GM21723 (cell line): ENCODE results near the gene C16orf46.

Source experiments
- ATAC-seq: cut with Tn5 transposase; IDR thresholded peaks from one replicate; pipeline ENCODE4 v1.9.1; 2021; ENCODE audit warnings: mild to moderate bottlenecking, moderate library complexity; ENCODE audit not compliant: unreplicated experiment

C16orf46 gene

GRCh38 chr16:81076566-81077075 lies 417 bp downstream of the C16orf46 start:
- ATAC-seq = peak; percentile 89

- ATAC-seq = no peak
Measured at GRCh38 chr16:81073560-81074330, 3.3 kb downstream of the C16orf46 start.

GRCh38 chr16:81071805-81072204 lies 5.2 kb downstream of the C16orf46 start:
- no peak for ATAC-seq

GRCh38 chr16:81070979-81071378 lies 6.1 kb downstream of the C16orf46 start:
- no peak for ATAC-seq

- no peak for ATAC-seq
Measured at GRCh38 chr16:81069063-81069462, 8.0 kb downstream of the C16orf46 start.

GRCh38 chr16:81067166-81067565 lies 9.9 kb downstream of the C16orf46 start:
- no peak for ATAC-seq

- ATAC-seq = no peak
Measured at GRCh38 chr16:81066681-81067080, 10.4 kb downstream of the C16orf46 start.

- no peak for ATAC-seq
Measured at GRCh38 chr16:81061871-81062608, 15.0 kb downstream of the C16orf46 start.

- no peak for ATAC-seq
Measured at GRCh38 chr16:81061307-81061640, 15.8 kb downstream of the C16orf46 start.

- ATAC-seq = no peak
Measured at GRCh38 chr16:81060576-81061306, 16.3 kb downstream of the C16orf46 start.

- no peak for ATAC-seq
Measured at GRCh38 chr16:81053761-81054160, 23.3 kb downstream of the C16orf46 start.

- no peak for ATAC-seq
Measured at GRCh38 chr16:81042821-81043220, 34.2 kb downstream of the C16orf46 start.

GRCh38 chr16:81041696-81042095 lies 35.3 kb downstream of the C16orf46 start:
- no peak for ATAC-seq

- no peak for ATAC-seq
Measured at GRCh38 chr16:81040842-81041241, 36.2 kb downstream of the C16orf46 start.

- ATAC-seq = no peak
Measured at GRCh38 chr16:81040131-81040530, 36.9 kb downstream of the C16orf46 start.

- no peak for ATAC-seq
Measured at GRCh38 chr16:81036751-81037350, 40.2 kb downstream of the C16orf46 start.

- ATAC-seq = peak; percentile 55
Measured at GRCh38 chr16:81035975-81036750, 40.9 kb downstream of the C16orf46 start.

- ATAC-seq = peak; percentile 89
Measured at GRCh38 chr16:81035398-81035974, 41.6 kb downstream of the C16orf46 start, which contains the start of gene ATMIN. Gene ATMIN, plus strand, starts transcription at chr16:81035842. Its CDS starts 29 bp downstream, at chr16:81035871.

- no peak for ATAC-seq
Measured at GRCh38 chr16:81029930-81030604, 47.0 kb downstream of the C16orf46 start.
